ENCODE data around the gene AVL9.
"Not testable (repeated sequence)": the region's sequence is repeated elsewhere in the genome, so short reads cannot be mapped to it uniquely, and the experiment has no call there.

- TF ChIP-seq, protein P1, sequence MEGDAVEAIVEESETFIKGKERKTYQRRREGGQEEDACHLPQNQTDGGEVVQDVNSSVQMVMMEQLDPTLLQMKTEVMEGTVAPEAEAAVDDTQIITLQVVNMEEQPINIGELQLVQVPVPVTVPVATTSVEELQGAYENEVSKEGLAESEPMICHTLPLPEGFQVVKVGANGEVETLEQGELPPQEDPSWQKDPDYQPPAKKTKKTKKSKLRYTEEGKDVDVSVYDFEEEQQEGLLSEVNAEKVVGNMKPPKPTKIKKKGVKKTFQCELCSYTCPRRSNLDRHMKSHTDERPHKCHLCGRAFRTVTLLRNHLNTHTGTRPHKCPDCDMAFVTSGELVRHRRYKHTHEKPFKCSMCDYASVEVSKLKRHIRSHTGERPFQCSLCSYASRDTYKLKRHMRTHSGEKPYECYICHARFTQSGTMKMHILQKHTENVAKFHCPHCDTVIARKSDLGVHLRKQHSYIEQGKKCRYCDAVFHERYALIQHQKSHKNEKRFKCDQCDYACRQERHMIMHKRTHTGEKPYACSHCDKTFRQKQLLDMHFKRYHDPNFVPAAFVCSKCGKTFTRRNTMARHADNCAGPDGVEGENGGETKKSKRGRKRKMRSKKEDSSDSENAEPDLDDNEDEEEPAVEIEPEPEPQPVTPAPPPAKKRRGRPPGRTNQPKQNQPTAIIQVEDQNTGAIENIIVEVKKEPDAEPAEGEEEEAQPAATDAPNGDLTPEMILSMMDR (IDR thresholded peaks at IDR 0.05): not testable (repeated sequence)
- TF ChIP-seq POLR2A (IDR thresholded peaks at IDR 0.05): not testable (repeated sequence)
Measured at GRCh38 chr7:32634798-32635393, 139.6 kb downstream of the AVL9 start.
